ENCODE data around the gene LIX1L. TPM values are rescaled to one million over a fixed set of nuclear protein-coding genes. Genes with fewer than 3 reads are reported as not detected.

LIX1L gene
- total and polyA plus RNA-seq, 4 donors = 23.6 to 42.4 (median 37.3) TPM

DNA sequence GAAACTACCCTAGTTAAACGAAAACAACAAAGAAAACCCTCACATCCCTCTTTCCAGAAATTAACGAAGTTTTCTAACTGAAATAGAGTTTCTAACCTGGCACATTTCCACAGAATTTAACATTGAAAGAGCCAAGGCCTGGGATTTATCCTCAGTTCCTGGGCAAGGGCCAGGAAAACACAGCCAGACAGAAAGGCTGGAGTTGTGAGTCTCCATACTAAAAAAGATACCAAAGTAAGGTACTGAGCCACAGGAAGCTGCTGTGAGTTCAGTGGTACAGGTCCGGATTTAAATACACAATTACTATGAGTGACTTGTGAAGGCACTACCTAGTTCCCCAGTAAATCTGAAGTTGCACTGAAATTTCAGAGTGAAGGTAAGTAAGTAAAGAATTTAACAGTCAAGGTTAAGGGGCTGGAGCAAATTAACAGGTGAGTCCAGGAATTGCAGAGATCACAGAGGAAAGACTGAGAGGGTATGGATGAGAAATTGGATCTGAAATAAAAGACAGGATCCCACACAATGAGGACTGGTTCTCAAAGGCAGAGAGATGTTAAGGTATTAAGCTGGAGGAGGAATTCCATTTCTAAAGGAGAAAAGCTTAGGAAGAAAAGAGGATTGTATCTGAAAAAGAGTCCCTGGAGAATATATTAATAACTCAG is 905 bp downstream of the LIX1L start:
- peak overlapping the region; percentile 83 for H3K4me3 ChIP-seq (ENCODE audit: low read depth, low read length)
- H3K27me3 ChIP-seq (ENCODE audit: control insufficient read depth, insufficient read depth, low read length) = no peaks in the 10 kb centered on the region
- peak in 3 of 6 donors; percentile 31 to 79 (median 72) for DNase-seq (ENCODE audit: low read depth in 4 of 6, low spot score in 6 of 6)
- H3K4me1 ChIP-seq (ENCODE audit: control insufficient read depth, insufficient read depth, low read length) = peaks cover 25% of the 10 kb centered on the region
- H3K27ac ChIP-seq (ENCODE audit: low read depth, low read length) = peak overlapping the region; percentile 96
- no peaks in the 10 kb centered on the region for H3K9me3 ChIP-seq (ENCODE audit: control insufficient read depth, insufficient read depth, low read length)
- WGBS (ENCODE audit: insufficient coverage) = 0% methylated on average over 1 of the region's 3 CpGs
- no peaks in the 10 kb centered on the region for H3K36me3 ChIP-seq (ENCODE audit: control insufficient read depth, insufficient read depth, low read length)

DNA sequence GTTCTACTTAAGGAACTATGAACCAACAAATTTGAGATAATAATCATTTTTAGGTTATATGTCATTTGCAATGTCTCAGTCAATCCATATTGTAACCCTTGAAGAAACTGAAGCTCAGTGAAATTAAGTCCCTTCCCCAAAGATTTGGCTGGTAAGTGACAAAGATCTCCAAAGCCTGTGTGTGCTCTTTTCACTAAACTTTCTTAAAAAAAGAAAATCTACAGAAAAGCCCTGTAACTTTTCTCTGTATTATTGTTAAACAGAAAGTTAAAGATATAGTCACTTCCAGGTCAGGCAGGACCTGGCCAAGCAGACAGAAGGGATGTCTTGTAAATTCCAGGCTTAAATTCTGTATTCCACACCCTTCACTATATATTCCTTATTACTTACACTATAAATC is 1.5 kb downstream of the LIX1L start:
- no peak for DNase-seq (ENCODE audit: low read depth in 4 of 6, low spot score in 6 of 6)
- H3K9me3 ChIP-seq (ENCODE audit: control insufficient read depth, insufficient read depth, low read length) = no peaks in the 10 kb centered on the region
- no peaks in the 10 kb centered on the region for H3K36me3 ChIP-seq (ENCODE audit: control insufficient read depth, insufficient read depth, low read length)
- H3K27me3 ChIP-seq (ENCODE audit: control insufficient read depth, insufficient read depth, low read length) = no peaks in the 10 kb centered on the region
- peak overlapping the region; percentile 96 for H3K27ac ChIP-seq (ENCODE audit: low read depth, low read length)
- peak overlapping the region; percentile 83 for H3K4me3 ChIP-seq (ENCODE audit: low read depth, low read length)
- H3K4me1 ChIP-seq (ENCODE audit: control insufficient read depth, insufficient read depth, low read length) = peaks cover 20% of the 10 kb centered on the region

DNA sequence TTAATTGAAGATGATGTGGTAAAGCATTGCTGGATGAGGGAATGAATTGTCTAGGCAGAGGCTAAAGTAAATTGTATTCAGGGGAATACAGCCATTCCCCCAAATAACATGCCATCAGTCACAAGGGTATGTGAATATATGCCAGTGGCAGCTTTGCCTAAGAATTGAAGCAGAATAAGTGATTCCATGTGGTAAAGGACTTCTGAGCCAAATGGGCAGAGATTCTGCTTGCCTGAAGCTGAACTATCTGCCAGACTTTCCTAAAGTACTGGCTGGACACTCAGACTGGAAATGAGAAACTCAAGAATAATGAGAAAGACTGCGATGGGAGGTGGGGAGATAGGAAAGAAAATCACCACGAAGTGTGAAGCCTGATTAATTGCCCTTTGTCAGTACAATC is 2.4 kb downstream of the LIX1L start:
- H3K4me1 ChIP-seq (ENCODE audit: control insufficient read depth, insufficient read depth, low read length) = peaks cover 10% of the 10 kb centered on the region
- H3K36me3 ChIP-seq (ENCODE audit: control insufficient read depth, insufficient read depth, low read length) = peaks cover 3% of the 10 kb centered on the region
- H3K4me3 ChIP-seq (ENCODE audit: low read depth, low read length) = peak overlapping the region; percentile 2
- peak in 2 of 6 donors; percentile 23 to 66 for DNase-seq (ENCODE audit: low read depth in 4 of 6, low spot score in 6 of 6)
- H3K9me3 ChIP-seq (ENCODE audit: control insufficient read depth, insufficient read depth, low read length) = no peaks in the 10 kb centered on the region
- 40% methylated on average over 1 of the region's 2 CpGs for WGBS (ENCODE audit: insufficient coverage)
- peak overlapping the region; percentile 45 for H3K27ac ChIP-seq (ENCODE audit: low read depth, low read length)
- no peaks in the 10 kb centered on the region for H3K27me3 ChIP-seq (ENCODE audit: control insufficient read depth, insufficient read depth, low read length)

GRCh38 chr1:145953861-145954260 is 4.0 kb downstream of the LIX1L start:
- no peak overlapping the region for H3K27ac ChIP-seq (ENCODE audit: low read depth, low read length)
- no peak for DNase-seq (ENCODE audit: low read depth in 4 of 6, low spot score in 6 of 6)
- peaks cover 3% of the 10 kb centered on the region for H3K36me3 ChIP-seq (ENCODE audit: control insufficient read depth, insufficient read depth, low read length)
- peaks cover 5% of the 10 kb centered on the region for H3K4me1 ChIP-seq (ENCODE audit: control insufficient read depth, insufficient read depth, low read length)
- 100% methylated on average over 1 of the region's 6 CpGs for WGBS (ENCODE audit: insufficient coverage)
- H3K27me3 ChIP-seq (ENCODE audit: control insufficient read depth, insufficient read depth, low read length) = no peaks in the 10 kb centered on the region
- no peaks in the 10 kb centered on the region for H3K9me3 ChIP-seq (ENCODE audit: control insufficient read depth, insufficient read depth, low read length)
- no peak overlapping the region for H3K4me3 ChIP-seq (ENCODE audit: low read depth, low read length)

DNA sequence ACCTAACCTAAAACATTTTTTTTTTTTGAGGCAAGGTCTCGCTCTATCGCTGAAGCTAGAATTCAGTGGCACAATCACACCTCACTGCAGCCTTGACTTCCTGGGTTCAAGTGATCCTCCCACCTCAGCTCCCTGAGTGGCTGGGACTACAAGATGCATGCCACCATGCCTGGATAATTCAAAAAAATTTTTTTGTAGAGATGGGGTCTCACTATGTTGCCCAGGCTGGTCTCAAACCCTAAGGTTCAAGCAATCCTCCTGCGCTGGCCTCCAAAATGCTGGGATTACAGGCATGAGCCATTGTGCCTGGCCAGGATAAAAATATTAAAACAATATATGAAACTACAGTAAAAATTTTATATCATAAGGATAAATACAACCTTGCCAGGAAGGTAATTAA is 4.9 kb downstream of the LIX1L start:
- no peak for DNase-seq (ENCODE audit: low read depth in 4 of 6, low spot score in 6 of 6)
- Histone ChIP-seq H3K27me3 (ENCODE audit: control insufficient read depth, insufficient read depth, low read length) (no peaks in the 10 kb centered on the region), H3K27ac (ENCODE audit: low read depth, low read length) (no peak overlapping the region), H3K4me1 (ENCODE audit: control insufficient read depth, insufficient read depth, low read length) (peaks cover 5% of the 10 kb centered on the region), H3K4me3 (ENCODE audit: low read depth, low read length) (no peak overlapping the region), H3K36me3 (ENCODE audit: control insufficient read depth, insufficient read depth, low read length) (peaks cover 3% of the 10 kb centered on the region), H3K9me3 (ENCODE audit: control insufficient read depth, insufficient read depth, low read length) (no peaks in the 10 kb centered on the region)
- 100% methylated on average over 2 of the region's 3 CpGs for WGBS (ENCODE audit: insufficient coverage)

DNA sequence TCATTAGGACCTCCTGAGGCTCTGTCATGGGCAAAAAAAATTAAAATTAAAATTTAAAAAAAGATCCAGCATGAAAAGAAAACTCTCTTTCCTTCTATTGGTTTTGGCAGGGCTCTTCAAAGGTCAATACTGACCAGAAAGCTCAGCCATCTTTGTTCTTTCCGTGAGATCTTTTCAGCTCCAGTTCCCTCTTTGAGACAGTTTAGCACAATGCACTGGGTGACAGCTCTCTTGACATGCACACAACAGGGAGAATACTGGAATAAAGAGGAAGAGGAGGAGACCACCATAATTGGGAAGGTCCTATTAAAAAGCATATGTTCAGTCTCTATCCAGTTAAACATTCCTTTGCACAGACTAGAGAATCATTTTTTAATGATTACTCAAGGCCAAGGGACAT is 6.3 kb downstream of the LIX1L start:
- Histone ChIP-seq H3K4me1 (ENCODE audit: control insufficient read depth, insufficient read depth, low read length) (peaks cover 5% of the 10 kb centered on the region), H3K36me3 (ENCODE audit: control insufficient read depth, insufficient read depth, low read length) (peaks cover 3% of the 10 kb centered on the region)
- WGBS (ENCODE audit: insufficient coverage) = no CpG with 5 or more reads among the region's 1 CpG

DNA sequence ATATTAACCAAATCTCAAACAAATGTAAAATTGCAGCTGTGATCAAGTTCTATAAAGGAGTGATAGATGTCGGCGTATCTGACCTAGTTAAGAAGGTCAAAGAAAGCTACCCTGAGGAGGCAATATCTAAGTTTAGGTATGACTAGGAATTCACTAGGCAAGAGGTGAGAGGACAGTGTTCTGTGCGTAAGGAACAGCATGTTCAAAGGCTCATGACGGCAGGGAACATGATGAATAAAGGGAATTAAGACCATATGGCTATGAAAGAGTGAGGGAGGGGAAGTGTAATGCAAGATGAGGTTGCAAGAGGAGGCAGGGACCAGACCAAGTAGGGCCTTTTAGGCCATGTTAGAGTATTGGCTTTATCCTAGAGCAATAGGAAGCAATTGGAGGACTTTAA is 8.6 kb downstream of the LIX1L start:
- Histone ChIP-seq H3K4me3 (ENCODE audit: low read depth, low read length) (no peak overlapping the region), H3K27me3 (ENCODE audit: control insufficient read depth, insufficient read depth, low read length) (no peaks in the 10 kb centered on the region), H3K9me3 (ENCODE audit: control insufficient read depth, insufficient read depth, low read length) (no peaks in the 10 kb centered on the region), H3K27ac (ENCODE audit: low read depth, low read length) (no peak overlapping the region), H3K36me3 (ENCODE audit: control insufficient read depth, insufficient read depth, low read length) (peaks cover 9% of the 10 kb centered on the region), H3K4me1 (ENCODE audit: control insufficient read depth, insufficient read depth, low read length) (peaks cover 5% of the 10 kb centered on the region)
- 84% methylated on average over 4 of the region's 4 CpGs for WGBS (ENCODE audit: insufficient coverage)
- no peak for DNase-seq (ENCODE audit: low read depth in 4 of 6, low spot score in 6 of 6)

More for the DNA sequence above, 6.3 kb downstream of the LIX1L start:
- no peak for DNase-seq (ENCODE audit: low read depth in 4 of 6, low spot score in 6 of 6)
- no peak overlapping the region for H3K27ac ChIP-seq (ENCODE audit: low read depth, low read length)
- no peaks in the 10 kb centered on the region for H3K27me3 ChIP-seq (ENCODE audit: control insufficient read depth, insufficient read depth, low read length)
- no peaks in the 10 kb centered on the region for H3K9me3 ChIP-seq (ENCODE audit: control insufficient read depth, insufficient read depth, low read length)
- no peak overlapping the region for H3K4me3 ChIP-seq (ENCODE audit: low read depth, low read length)

- DNase-seq (ENCODE audit: low read depth in 4 of 6, low spot score in 6 of 6) = no peak
- H3K36me3 ChIP-seq (ENCODE audit: control insufficient read depth, insufficient read depth, low read length) = peaks cover 14% of the 10 kb centered on the region
- no peaks in the 10 kb centered on the region for H3K4me1 ChIP-seq (ENCODE audit: control insufficient read depth, insufficient read depth, low read length)
- 73% methylated on average over 1 of the region's 4 CpGs for WGBS (ENCODE audit: insufficient coverage)
- no peaks in the 10 kb centered on the region for H3K27me3 ChIP-seq (ENCODE audit: control insufficient read depth, insufficient read depth, low read length)
- H3K9me3 ChIP-seq (ENCODE audit: control insufficient read depth, insufficient read depth, low read length) = no peaks in the 10 kb centered on the region
- no peak overlapping the region for H3K4me3 ChIP-seq (ENCODE audit: low read depth, low read length)
- H3K27ac ChIP-seq (ENCODE audit: low read depth, low read length) = no peak overlapping the region
Observed at GRCh38 chr1:145947551-145947950, 10.3 kb downstream of the LIX1L start.

GRCh38 chr1:145946477-145946986 is 11.3 kb downstream of the LIX1L start:
- Histone ChIP-seq H3K27ac (ENCODE audit: low read depth, low read length) (no peak overlapping the region), H3K4me1 (ENCODE audit: control insufficient read depth, insufficient read depth, low read length) (no peaks in the 10 kb centered on the region), H3K36me3 (ENCODE audit: control insufficient read depth, insufficient read depth, low read length) (peaks cover 17% of the 10 kb centered on the region), H3K9me3 (ENCODE audit: control insufficient read depth, insufficient read depth, low read length) (no peaks in the 10 kb centered on the region), H3K4me3 (ENCODE audit: low read depth, low read length) (no peak overlapping the region), H3K27me3 (ENCODE audit: control insufficient read depth, insufficient read depth, low read length) (no peaks in the 10 kb centered on the region)
- 80% methylated on average over 1 of the region's 4 CpGs for WGBS (ENCODE audit: insufficient coverage)
- no peak for DNase-seq (ENCODE audit: low read depth in 4 of 6, low spot score in 6 of 6)

DNA sequence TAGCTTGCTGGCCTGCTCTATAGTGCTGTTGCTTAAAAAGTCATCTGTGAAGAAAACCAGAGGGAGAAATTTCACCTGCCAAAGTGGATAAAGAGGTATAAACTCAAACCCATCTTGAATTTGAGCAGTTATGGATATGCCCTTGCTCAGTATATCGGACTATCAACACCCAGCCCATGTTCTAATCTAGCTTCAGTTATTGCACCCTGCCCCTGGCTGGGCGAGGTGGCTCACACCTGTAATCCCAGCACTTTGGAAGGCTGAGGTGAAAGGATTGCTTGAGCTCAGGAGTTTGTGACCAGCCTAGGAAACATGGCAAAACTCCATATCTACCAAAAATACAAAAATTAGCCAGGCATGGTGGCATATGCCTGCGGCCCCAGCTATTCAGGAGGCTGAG is 13.3 kb downstream of the LIX1L start:
- Histone ChIP-seq H3K4me1 (ENCODE audit: control insufficient read depth, insufficient read depth, low read length) (no peaks in the 10 kb centered on the region), H3K9me3 (ENCODE audit: control insufficient read depth, insufficient read depth, low read length) (no peaks in the 10 kb centered on the region), H3K27ac (ENCODE audit: low read depth, low read length) (no peak overlapping the region), H3K36me3 (ENCODE audit: control insufficient read depth, insufficient read depth, low read length) (peaks cover 25% of the 10 kb centered on the region), H3K4me3 (ENCODE audit: low read depth, low read length) (no peak overlapping the region), H3K27me3 (ENCODE audit: control insufficient read depth, insufficient read depth, low read length) (no peaks in the 10 kb centered on the region)
- DNase-seq (ENCODE audit: low read depth in 4 of 6, low spot score in 6 of 6) = no peak
- WGBS (ENCODE audit: insufficient coverage) = 100% methylated on average over 1 of the region's 3 CpGs
